Heart left ventricle (tissue), 13 donors: Measurements from ENCODE around the gene RASD2.

Experiments
- CTCF ChIP-seq, 12 donors: fragments of 200-600 bp; sonication (generic) in 4 of 12; IDR thresholded peaks; one replicate each; pipeline versions ENCODE4 v1.5.0 to v1.8.0; 2018 to 2022; ENCODE audit warnings: antibody characterized with exemption in 12 of 12, mild to moderate bottlenecking in 5 of 12
- POLR2A ChIP-seq, 2 donors: fragments of 450-650 bp; IDR thresholded peaks; one replicate each; pipeline ENCODE4 v1.6.1; 2017; ENCODE audit warnings: antibody characterized with exemption in 2 of 2, mild to moderate bottlenecking in 2 of 2, moderate library complexity in 2 of 2
- donor health status: ischemic (EF 13 %, LVEDD 7.1; RV severe dilation, severe dysfunction).
- donor health status: DM: no; HTN: yes; CAD: no.
- donor health status: DM: no; HTN: no; CAD: no.
- donor health status: ischemic (EF 25% LVEDD 6.9; RV normal size, moderate dysfunction).
- donor health status: ischemic (EF 25% LVEDD 5.7; RV mildly dilated, moderate dysfunction).
- donor health status: ischemic (EF 35%, LVEDD 5.7; RV mildly dilated, moderate dysfunction).
- donor health status: nonischemic (EF 11% LVEDD 7.7; RV severe dilation, severe dysfunction).
- donor health status: DM: yes; HTN: yes; CAD: no.
- donor health status: PGD.
- donor health status: ischemic (EF 29% LVEDD 5.4; RV normal size, mild dysfunction).
- donor health status: nonischemic (EF 23%, LVEDD 6.1; RV moderate dilation, normal function).

GRCh38 chr22:35552196-35552842, 11.7 kb downstream of the RASD2 start:
- TF ChIP-seq CTCF (IDR thresholded peaks at IDR 0.05) (no peak), POLR2A (IDR thresholded peaks at IDR 0.05) (no peak)
